ENCODE results near the gene SARM1.
"Not testable (repeated sequence)": the region's sequence is repeated elsewhere in the genome, so short reads cannot be mapped to it uniquely, and the experiment has no call there.

SARM1 gene

GRCh38 chr17:28426081-28426519 is 54.6 kb downstream of the SARM1 start:
- no peaks in the 10 kb centered on the region for H3K36me3 ChIP-seq (ENCODE audit: insufficient read depth, low read length)
- no peaks in the 10 kb centered on the region for H3K9me3 ChIP-seq (ENCODE audit: control insufficient read depth, insufficient read depth, low read length)
- H3K9ac ChIP-seq (ENCODE audit: low read depth, low read length), result no peak overlapping the region
- no peaks in the 10 kb centered on the region for H3K4me1 ChIP-seq (ENCODE audit: insufficient read depth, low read length)

DNA sequence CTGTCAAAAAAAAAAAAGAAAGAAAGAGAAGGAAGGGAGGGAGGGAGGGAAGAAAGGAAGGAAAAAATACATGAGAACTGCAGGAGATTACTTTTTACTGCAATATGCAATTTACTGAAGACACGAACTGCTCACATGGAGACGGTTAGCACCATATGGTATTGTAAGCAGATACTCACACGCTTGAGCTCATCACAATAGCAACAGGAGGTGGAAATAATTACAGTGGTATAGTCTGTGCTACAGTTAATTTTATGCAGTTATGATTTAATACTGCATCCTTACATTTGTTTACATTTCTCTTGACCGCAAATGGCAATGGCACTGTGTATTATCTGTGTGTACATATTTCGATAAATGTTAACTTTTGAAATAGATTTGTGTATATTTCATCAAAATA is 55.9 kb downstream of the SARM1 start:
- Histone ChIP-seq H3K4me1 (ENCODE audit: insufficient read depth, low read length) (no peaks in the 10 kb centered on the region), H3K9me3 (ENCODE audit: control insufficient read depth, insufficient read depth, low read length) (no peaks in the 10 kb centered on the region), H3K36me3 (ENCODE audit: insufficient read depth, low read length) (no peaks in the 10 kb centered on the region), H3K9ac (ENCODE audit: low read depth, low read length) (no peak overlapping the region)

GRCh38 chr17:28427982-28428381 is 56.5 kb downstream of the SARM1 start:
- H3K36me3 ChIP-seq (ENCODE audit: insufficient read depth, low read length); H3K9ac ChIP-seq (ENCODE audit: low read depth, low read length); H3K9me3 ChIP-seq (ENCODE audit: control insufficient read depth, insufficient read depth, low read length); H3K4me1 ChIP-seq (ENCODE audit: insufficient read depth, low read length): not testable (repeated sequence)

- Histone ChIP-seq H3K9me3 (ENCODE audit: control insufficient read depth, insufficient read depth, low read length) (no peaks in the 10 kb centered on the region), H3K4me1 (ENCODE audit: insufficient read depth, low read length) (no peaks in the 10 kb centered on the region), H3K36me3 (ENCODE audit: insufficient read depth, low read length) (no peaks in the 10 kb centered on the region), H3K9ac (ENCODE audit: low read depth, low read length) (no peak overlapping the region)
Observed at GRCh38 chr17:28433721-28434120, 62.2 kb downstream of the SARM1 start.

- not testable (repeated sequence) for H3K4me1 ChIP-seq (ENCODE audit: insufficient read depth, low read length); H3K9ac ChIP-seq (ENCODE audit: low read depth, low read length); H3K9me3 ChIP-seq (ENCODE audit: control insufficient read depth, insufficient read depth, low read length); H3K36me3 ChIP-seq (ENCODE audit: insufficient read depth, low read length)
Observed at GRCh38 chr17:28434326-28434725, 62.8 kb downstream of the SARM1 start.

- Histone ChIP-seq H3K9me3 (ENCODE audit: control insufficient read depth, insufficient read depth, low read length) (no peaks in the 10 kb centered on the region), H3K4me1 (ENCODE audit: insufficient read depth, low read length) (no peaks in the 10 kb centered on the region), H3K36me3 (ENCODE audit: insufficient read depth, low read length) (no peaks in the 10 kb centered on the region), H3K9ac (ENCODE audit: low read depth, low read length) (no peak overlapping the region)
Observed at GRCh38 chr17:28443901-28444638, 72.6 kb downstream of the SARM1 start.

- H3K9me3 ChIP-seq (ENCODE audit: control insufficient read depth, insufficient read depth, low read length), result no peaks in the 10 kb centered on the region
- no peak overlapping the region for H3K9ac ChIP-seq (ENCODE audit: low read depth, low read length)
Observed at GRCh38 chr17:28446716-28447395, 75.4 kb downstream of the SARM1 start.

DNA sequence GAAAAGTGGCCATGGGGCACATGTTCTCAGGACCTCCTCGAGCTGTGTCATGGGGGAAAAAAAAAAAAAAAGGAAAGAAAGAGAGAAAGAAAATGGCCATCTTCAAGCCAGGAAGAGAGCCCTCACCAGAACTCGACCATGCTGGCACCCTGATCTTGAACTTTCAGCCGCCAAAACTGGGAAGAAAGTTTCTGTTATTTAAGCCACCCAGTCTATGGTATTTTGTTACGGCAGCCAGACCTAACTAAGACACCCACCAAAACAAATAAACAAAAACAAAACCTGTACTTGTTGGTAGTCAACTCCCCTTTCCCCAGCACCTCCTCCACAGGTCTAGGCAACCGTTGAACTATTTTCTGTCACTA is 75.9 kb downstream of the SARM1 start:
- H3K9me3 ChIP-seq (ENCODE audit: control insufficient read depth, insufficient read depth, low read length), result no peaks in the 10 kb centered on the region
- no peak overlapping the region for H3K9ac ChIP-seq (ENCODE audit: low read depth, low read length)
- H3K36me3 ChIP-seq (ENCODE audit: insufficient read depth, low read length), result no peaks in the 10 kb centered on the region
- H3K4me1 ChIP-seq (ENCODE audit: insufficient read depth, low read length), result no peaks in the 10 kb centered on the region

More at GRCh38 chr17:28446716-28447395, 75.4 kb downstream of the SARM1 start:
- H3K4me1 ChIP-seq (ENCODE audit: insufficient read depth, low read length), result no peaks in the 10 kb centered on the region
- H3K36me3 ChIP-seq (ENCODE audit: insufficient read depth, low read length), result no peaks in the 10 kb centered on the region

DNA sequence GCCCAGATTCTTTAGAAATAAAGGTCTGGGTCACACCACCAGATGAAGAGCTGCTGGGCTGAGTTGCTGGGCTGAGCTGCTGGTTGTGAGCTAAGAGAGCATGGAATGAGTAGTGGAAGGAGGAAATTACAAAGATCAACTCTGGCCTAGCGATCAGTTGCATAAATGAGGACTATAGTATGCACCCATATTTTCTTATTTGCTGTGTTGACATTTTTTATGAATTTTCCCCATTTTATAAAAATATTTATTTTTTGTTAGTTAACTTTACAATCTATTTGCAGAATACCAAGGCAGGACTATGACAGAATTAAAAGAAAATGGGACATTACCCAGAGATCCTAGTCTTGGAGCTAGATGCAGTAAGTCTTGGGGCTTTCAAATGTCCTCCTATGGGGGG is 78.4 kb downstream of the SARM1 start:
- Histone ChIP-seq H3K9ac (ENCODE audit: low read depth, low read length) (no peak overlapping the region), H3K4me1 (ENCODE audit: insufficient read depth, low read length) (no peaks in the 10 kb centered on the region), H3K36me3 (ENCODE audit: insufficient read depth, low read length) (no peaks in the 10 kb centered on the region), H3K9me3 (ENCODE audit: control insufficient read depth, insufficient read depth, low read length) (no peaks in the 10 kb centered on the region)

Data from ES-I3 (cell line).